SK-N-MC (cell line): Measurements from ENCODE around the gene ALG14.

ENCODE experiments used
- EZH2 ChIP-seq: fragments of 200-600 bp; sonication (generic); IDR thresholded peaks from one replicate; pipeline ENCODE4 v1.6.1; 2017; ENCODE audit warnings: antibody characterized with exemption
- FOXP2 ChIP-seq: optimal IDR thresholded peaks from 2 replicates; pipeline ENCODE3; 2011; ENCODE audit warnings: mild to moderate bottlenecking, moderate library complexity; ENCODE audit not compliant: insufficient read depth; ENCODE audit errors: extremely low read length, control extremely low read depth
- POLR2AphosphoS5 ChIP-seq: IDR thresholded peaks from 2 replicates; pipeline ENCODE4 v1.6.1; 2012; ENCODE audit warnings: mild to moderate bottlenecking, low read depth, low read length, borderline replicate concordance

DNA sequence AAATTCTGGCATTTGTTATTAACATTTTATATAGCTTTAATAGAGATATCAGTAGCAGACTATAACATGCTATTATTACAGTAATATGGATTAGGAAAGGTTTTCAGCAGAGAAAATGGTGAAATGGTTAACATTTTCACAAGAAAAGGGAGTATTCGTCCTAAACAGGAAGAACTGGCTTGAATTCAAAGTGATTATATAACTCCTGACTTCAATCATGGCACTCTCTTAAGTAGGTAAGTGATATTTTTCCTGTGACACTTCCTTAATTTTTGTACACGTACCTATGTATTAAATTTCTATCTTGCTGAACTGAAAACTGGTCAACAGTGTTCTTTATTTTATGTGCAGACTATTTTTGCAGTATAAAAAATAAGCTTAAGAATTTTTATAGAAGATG lies 77.9 kb downstream of the ALG14 start:
- TF ChIP-seq EZH2 (no peak), POLR2AphosphoS5 (no peak), FOXP2 (no peak)
